ENCODE measurements around the gene NPEPPS. TPM values are rescaled to one million over a fixed set of nuclear protein-coding genes. Genes with fewer than 3 reads are reported as not detected.
"Not testable (repeated sequence)": the region's sequence is repeated elsewhere in the genome, so short reads cannot be mapped to it uniquely, and the experiment has no call there.

The NPEPPS gene
- total RNA-seq, 1 experiment from 2014 or later = 63.4 TPM

DNA sequence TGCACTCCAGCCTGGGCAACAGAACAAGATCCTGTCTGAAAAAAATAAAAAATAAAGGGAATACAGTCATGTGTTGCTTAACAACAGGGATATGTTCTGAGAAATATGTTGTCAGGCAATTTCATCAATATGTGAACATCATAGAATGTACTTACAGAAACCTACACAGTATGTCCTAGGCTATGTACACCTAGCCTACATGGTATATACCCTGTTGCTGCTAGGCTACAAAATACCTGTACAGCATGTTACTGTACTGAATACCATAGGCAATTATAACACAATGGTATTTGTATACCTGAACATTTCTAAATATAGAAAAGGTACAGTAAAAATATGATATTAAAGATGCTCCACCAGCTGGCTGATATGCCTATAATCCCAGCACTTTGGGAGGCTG, 62.6 kb downstream of the NPEPPS start:
- BruUV-seq (replicated peaks); H3K4me1 ChIP-seq (ENCODE audit: insufficient read depth, low read length, poor library complexity, severe bottlenecking); CTCF ChIA-PET; DNase-seq (ENCODE audit: low spot score); H3K4me3 ChIP-seq (ENCODE audit: low read depth, low read length, poor library complexity, severe bottlenecking); intact Hi-C loops (cut with micrococcal nuclease; ENCODE audit: unreplicated experiment); H3K9me3 ChIP-seq (ENCODE audit: low read depth, low read length, poor library complexity, severe bottlenecking); POLR2A ChIA-PET (ENCODE audit: low non-redundant PET); H3K36me3 ChIP-seq (ENCODE audit: insufficient read depth, low read length, poor library complexity, severe bottlenecking); H3K27me3 ChIP-seq (replicated peaks; ENCODE audit: insufficient read depth, low read depth, low read length, poor library complexity); H3K27ac ChIP-seq (ENCODE audit: low read depth, low read length, poor library complexity, severe bottlenecking): not testable (repeated sequence)

- Histone ChIP-seq H3K9me3 (ENCODE audit: low read depth, low read length, poor library complexity, severe bottlenecking) (no peaks in the 10 kb centered on the region), H3K4me1 (ENCODE audit: insufficient read depth, low read length, poor library complexity, severe bottlenecking) (peaks cover 3% of the 10 kb centered on the region), H3K27me3 (replicated peaks; ENCODE audit: insufficient read depth, low read depth, low read length, poor library complexity) (no peaks in the 10 kb centered on the region), H3K27ac (ENCODE audit: low read depth, low read length, poor library complexity, severe bottlenecking) (no peak overlapping the region), H3K4me3 (ENCODE audit: low read depth, low read length, poor library complexity, severe bottlenecking) (no peak overlapping the region), H3K36me3 (ENCODE audit: insufficient read depth, low read length, poor library complexity, severe bottlenecking) (peaks cover 11% of the 10 kb centered on the region)
- BruUV-seq (replicated peaks) = no TSS peak
- no peak for DNase-seq (ENCODE audit: low spot score)
- no peak for TF ChIP-seq EZH2 (IDR thresholded peaks at IDR 0.05; ENCODE audit: borderline replicate concordance, low read depth, low read length, poor library complexity, severe bottlenecking)
- TF ChIP-seq CTCF (conservative IDR thresholded peaks at IDR 0.05; ENCODE audit: low read depth, low read length) = no peak
- intact Hi-C loops (cut with micrococcal nuclease; ENCODE audit: unreplicated experiment) = no loop called here
- POLR2A ChIA-PET (ENCODE audit: low non-redundant PET) = no interaction called here
- CTCF ChIA-PET = no interaction called here
Observed at GRCh38 chr17:47603830-47604597, 73.1 kb downstream of the NPEPPS start.

DNA sequence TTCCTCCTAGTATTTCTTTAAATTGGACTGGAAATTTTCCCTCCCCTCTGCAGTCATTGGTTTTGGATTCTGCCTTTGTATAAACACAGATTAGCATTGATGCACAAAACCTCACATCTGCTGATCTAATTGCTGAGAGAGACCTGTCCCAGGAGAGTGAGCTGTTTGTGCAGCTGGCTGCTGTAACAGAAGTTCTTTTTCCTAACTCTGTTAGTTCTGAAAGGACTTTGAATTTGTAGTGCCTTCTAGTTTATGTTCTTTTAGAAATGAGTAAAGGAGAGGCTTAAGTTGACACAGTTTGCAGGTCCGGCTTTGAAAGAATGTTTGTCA, 73.7 kb downstream of the NPEPPS start:
- BruUV-seq (replicated peaks) = no TSS peak
- POLR2A ChIA-PET (ENCODE audit: low non-redundant PET) = no interaction called here
- H3K27ac ChIP-seq (ENCODE audit: low read depth, low read length, poor library complexity, severe bottlenecking) = no peak overlapping the region

More for the DNA sequence above, 73.7 kb downstream of the NPEPPS start:
- Histone ChIP-seq H3K4me1 (ENCODE audit: insufficient read depth, low read length, poor library complexity, severe bottlenecking) (peaks cover 3% of the 10 kb centered on the region), H3K27me3 (replicated peaks; ENCODE audit: insufficient read depth, low read depth, low read length, poor library complexity) (no peaks in the 10 kb centered on the region), H3K9me3 (ENCODE audit: low read depth, low read length, poor library complexity, severe bottlenecking) (no peaks in the 10 kb centered on the region), H3K4me3 (ENCODE audit: low read depth, low read length, poor library complexity, severe bottlenecking) (no peak overlapping the region), H3K36me3 (ENCODE audit: insufficient read depth, low read length, poor library complexity, severe bottlenecking) (peaks cover 9% of the 10 kb centered on the region)
- TF ChIP-seq CTCF (conservative IDR thresholded peaks at IDR 0.05; ENCODE audit: low read depth, low read length) (no peak), EZH2 (IDR thresholded peaks at IDR 0.05; ENCODE audit: borderline replicate concordance, low read depth, low read length, poor library complexity, severe bottlenecking) (no peak)
- DNase-seq (ENCODE audit: low spot score) = peak; percentile 22
- intact Hi-C loops (cut with micrococcal nuclease; ENCODE audit: unreplicated experiment) = no loop called here
- CTCF ChIA-PET = no interaction called here

All from A673 (cell line).